ENCODE data around the gene DDAH1. TPM values are rescaled to one million over a fixed set of nuclear protein-coding genes. Genes with fewer than 3 reads are reported as not detected.

The DDAH1 gene
- total RNA-seq, 1 donor, result 88.9 TPM

GRCh38 chr1:85417017-85417416 is 47.9 kb downstream of the DDAH1 start:
- no peak overlapping the region for H3K4me3 ChIP-seq (ENCODE audit: low read depth, low read length)
- no peak for DNase-seq (ENCODE audit: low read depth)
- no peak for TF ChIP-seq CTCF (IDR thresholded peaks at IDR 0.05; ENCODE audit: insufficient read depth, low read length)

GRCh38 chr1:85413169-85413568 is 51.8 kb downstream of the DDAH1 start:
- DNase-seq (ENCODE audit: low read depth), result peak; percentile 64
- no peak for TF ChIP-seq CTCF (IDR thresholded peaks at IDR 0.05; ENCODE audit: insufficient read depth, low read length)

GRCh38 chr1:85411567-85412305 is 53.2 kb downstream of the DDAH1 start:
- TF ChIP-seq CTCF (IDR thresholded peaks at IDR 0.05; ENCODE audit: insufficient read depth, low read length), result no peak
- peak; percentile 38 for DNase-seq (ENCODE audit: low read depth)
- no peak overlapping the region for H3K4me3 ChIP-seq (ENCODE audit: low read depth, low read length)

More at GRCh38 chr1:85413169-85413568, 51.8 kb downstream of the DDAH1 start:
- H3K4me3 ChIP-seq (ENCODE audit: low read depth, low read length), result no peak overlapping the region

GRCh38 chr1:85409516-85409915 is 55.4 kb downstream of the DDAH1 start:
- DNase-seq (ENCODE audit: low read depth), result no peak
- TF ChIP-seq CTCF (IDR thresholded peaks at IDR 0.05; ENCODE audit: insufficient read depth, low read length), result no peak

GRCh38 chr1:85407746-85408377 is 57.1 kb downstream of the DDAH1 start:
- no peak overlapping the region for H3K4me3 ChIP-seq (ENCODE audit: low read depth, low read length)
- no peak for DNase-seq (ENCODE audit: low read depth)
- no peak for TF ChIP-seq CTCF (IDR thresholded peaks at IDR 0.05; ENCODE audit: insufficient read depth, low read length)

More at GRCh38 chr1:85409516-85409915, 55.4 kb downstream of the DDAH1 start:
- H3K4me3 ChIP-seq (ENCODE audit: low read depth, low read length), result no peak overlapping the region

- DNase-seq (ENCODE audit: low read depth), result peak; percentile 95
- peak overlapping the region; percentile 18 for H3K4me3 ChIP-seq (ENCODE audit: low read depth, low read length)
- TF ChIP-seq CTCF (IDR thresholded peaks at IDR 0.05; ENCODE audit: insufficient read depth, low read length), result no peak
These were observed 57.9 kb downstream of the DDAH1 start for GRCh38 chr1:85406887-85407533.
